ENCODE data around the gene MAP2K3.
"Not testable (repeated sequence)": the region's sequence is repeated elsewhere in the genome, so short reads cannot be mapped to it uniquely, and the experiment has no call there.

Gene MAP2K3

DNA sequence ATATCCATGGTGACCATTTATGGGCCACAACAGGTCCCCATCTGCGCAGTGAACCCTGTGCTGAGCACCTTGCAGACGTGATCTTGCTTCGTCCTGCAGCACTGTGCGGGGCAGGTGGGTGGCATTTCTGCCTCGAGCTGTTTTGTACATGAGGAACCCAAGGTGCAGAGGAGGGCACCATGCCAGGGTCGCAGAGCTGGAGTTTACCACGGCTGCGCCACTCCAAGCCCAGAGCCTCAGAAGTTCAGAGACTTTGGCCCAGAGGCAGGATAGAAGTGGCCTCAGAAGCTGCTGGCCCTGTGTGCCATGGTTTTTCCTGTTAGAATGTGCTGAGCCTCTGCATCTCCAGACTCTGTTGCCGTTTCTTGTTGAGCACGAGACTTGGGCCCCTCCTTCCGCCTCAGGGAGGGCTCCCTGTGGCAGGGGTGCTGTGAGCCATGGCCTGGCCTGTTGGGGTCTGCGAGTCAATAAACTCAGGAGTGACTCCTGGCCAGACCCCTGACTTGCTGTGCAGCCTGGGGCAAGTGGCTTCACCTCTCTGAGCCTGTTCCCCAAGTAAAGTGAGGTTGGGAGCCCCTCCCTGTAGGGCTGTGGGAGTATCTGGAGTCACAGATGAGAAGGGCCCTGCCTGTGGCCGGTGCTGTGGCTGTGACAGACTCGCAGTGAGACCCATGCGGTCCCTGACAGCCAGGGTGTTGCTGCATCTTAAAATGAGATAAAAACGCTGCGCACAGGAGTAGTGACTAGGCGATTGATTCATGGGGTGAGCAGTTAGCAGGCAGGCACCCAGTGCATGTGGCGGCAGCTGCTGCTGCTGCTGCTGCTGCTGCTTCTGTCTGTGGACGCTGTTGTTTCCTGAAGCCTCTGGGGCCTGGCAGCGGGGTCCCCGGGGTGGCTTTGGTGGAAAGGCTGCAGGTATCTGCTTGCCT, 11.8 kb downstream of the MAP2K3 start:
- DNase-seq (ENCODE audit: low read depth), result no peak

DNA sequence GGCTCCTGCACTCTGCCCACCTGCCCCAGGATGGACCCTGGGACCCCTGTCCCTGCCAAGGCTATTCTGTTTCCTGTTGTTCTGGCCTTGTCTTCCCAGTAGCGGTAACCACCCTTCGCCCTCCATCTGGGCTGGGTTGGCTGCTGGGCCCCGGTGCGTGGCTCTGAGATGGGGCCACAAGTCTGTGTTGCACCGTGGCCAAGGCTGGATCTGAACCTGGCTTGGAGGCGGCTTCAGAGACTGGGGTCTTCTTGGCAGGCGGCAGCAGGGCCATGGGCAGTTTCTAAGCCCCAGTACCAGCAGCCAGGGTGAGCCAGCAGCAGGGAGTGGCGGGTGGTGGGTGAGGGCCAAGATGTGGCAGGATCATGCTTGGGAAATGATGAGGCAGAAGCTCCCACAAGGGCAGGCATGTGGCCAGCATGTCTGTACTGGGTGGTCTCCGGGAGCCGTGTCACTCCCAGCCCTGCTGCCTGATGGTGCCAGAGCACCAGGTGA, 12.6 kb downstream of the MAP2K3 start:
- no peak for DNase-seq (ENCODE audit: low read depth)

DNA sequence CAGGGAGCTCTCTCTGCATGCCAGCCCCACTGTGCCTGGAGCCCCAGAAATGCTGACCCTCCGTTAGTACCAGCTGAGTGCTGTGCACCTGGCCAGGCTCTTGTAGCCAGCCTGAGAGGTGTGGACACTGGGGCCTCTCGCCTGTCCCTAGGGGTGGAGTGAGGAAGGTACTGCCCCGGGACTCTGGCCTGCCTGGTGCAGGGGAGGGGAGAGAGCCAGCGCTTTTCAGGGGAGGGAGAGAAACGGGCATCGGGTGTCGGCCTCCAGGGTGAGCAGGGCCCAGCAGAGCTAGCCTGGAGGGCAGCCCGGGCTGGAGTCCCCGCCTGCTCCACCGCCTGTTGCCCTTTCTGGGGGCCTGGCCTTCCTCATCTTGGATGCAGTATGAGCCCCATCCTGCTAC, 13.1 kb downstream of the MAP2K3 start:
- no peak for DNase-seq (ENCODE audit: low read depth)

DNA sequence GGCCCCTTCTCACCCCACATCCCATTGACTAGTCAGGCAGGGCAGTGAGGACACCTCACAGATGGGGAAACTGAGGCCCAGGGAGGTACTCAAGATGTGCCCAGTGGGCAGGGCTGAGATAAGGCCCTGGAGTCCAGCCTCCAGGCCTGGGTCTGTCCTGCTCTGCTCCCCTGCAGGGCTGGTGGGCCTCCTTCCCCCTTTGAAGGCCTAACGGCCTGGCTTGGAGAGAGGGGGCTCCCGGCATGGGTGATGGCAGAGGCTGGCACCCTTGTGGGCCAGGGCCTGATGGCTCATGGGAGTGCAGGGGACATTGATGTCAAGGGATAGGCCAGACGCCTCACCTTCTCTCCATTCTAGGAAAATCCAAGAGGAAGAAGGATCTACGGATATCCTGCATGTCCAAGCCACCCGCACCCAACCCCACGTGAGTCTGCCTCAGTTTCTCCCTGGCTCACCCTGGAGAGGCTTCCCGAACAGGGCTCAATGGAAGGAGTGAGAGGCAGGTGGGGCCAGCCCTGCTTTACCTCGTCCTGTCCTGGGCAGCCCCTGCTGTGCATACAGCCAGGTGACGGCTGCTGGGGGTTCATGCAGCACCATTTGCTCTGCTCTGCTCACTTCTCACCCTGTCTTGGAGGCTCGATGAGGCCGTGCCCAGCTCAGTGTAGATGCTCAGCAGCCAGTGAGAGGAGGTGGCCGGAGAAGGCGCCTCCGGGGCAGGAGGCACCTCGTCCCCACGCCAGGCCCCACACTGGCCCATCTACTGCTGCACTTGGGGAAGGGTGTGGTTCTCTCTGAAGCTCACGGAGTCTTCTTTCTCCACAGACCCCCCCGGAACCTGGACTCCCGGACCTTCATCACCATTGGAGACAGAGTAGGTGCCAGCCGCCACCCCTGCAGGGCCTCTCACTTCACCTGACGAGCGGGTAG, 13.8 kb downstream of the MAP2K3 start:
- DNase-seq (ENCODE audit: low read depth), result no peak

DNA sequence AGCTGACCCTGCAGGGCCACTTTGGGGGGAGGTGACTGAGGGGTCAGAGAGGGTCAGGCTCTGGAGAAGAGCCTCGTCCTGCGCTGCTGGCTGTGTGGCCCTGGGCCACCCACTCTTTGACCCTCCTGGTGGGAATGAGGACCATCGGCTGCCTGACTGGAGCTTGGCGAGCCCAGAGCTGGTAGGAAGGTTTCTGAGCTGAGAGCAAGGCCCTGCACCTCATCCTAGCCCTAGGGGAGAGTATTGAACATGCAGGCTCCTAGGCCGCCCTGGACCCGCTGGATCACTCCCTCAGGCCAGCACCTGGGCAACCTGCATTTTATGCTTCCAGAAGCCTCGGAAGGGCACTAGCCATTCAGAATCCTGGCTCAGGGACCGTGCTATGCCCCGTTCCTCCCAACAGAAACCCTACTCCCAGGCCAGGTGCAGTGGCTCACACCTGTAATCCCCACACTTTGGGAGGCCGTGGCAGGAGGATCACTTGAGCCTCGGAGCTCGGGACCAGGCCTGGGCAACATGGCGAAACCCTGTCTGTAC, 14.5 kb downstream of the MAP2K3 start:
- DNase-seq (ENCODE audit: low read depth), result no peak

DNA sequence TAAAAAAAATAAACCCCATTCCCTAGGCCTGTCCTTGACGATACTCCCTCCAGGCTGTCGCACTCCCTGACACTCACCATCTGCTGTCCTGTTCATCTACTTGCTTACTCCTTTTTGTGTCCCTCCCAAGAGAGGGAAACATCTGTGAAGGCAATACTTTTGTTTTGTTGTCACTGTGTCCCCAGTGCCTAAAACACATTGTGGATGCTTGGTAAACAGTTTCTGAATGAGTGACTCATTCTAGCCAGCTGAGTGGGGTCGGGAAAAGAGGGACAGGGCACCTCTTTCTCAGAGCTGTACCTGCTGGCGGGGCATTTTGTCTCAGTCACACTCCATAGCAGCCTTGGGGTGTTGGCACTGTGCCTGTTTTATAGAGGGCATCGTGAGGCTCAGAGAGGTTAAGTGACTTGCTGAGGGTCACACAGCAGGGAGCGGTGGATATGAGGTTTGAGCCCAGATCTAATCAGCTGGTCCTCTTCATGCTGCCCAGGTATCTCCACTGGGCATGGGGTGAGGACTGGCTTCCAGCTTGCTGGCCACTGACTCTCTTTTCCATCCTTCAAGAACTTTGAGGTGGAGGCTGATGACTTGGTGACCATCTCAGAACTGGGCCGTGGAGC, 15.6 kb downstream of the MAP2K3 start:
- DNase-seq (ENCODE audit: low read depth), result no peak

DNA sequence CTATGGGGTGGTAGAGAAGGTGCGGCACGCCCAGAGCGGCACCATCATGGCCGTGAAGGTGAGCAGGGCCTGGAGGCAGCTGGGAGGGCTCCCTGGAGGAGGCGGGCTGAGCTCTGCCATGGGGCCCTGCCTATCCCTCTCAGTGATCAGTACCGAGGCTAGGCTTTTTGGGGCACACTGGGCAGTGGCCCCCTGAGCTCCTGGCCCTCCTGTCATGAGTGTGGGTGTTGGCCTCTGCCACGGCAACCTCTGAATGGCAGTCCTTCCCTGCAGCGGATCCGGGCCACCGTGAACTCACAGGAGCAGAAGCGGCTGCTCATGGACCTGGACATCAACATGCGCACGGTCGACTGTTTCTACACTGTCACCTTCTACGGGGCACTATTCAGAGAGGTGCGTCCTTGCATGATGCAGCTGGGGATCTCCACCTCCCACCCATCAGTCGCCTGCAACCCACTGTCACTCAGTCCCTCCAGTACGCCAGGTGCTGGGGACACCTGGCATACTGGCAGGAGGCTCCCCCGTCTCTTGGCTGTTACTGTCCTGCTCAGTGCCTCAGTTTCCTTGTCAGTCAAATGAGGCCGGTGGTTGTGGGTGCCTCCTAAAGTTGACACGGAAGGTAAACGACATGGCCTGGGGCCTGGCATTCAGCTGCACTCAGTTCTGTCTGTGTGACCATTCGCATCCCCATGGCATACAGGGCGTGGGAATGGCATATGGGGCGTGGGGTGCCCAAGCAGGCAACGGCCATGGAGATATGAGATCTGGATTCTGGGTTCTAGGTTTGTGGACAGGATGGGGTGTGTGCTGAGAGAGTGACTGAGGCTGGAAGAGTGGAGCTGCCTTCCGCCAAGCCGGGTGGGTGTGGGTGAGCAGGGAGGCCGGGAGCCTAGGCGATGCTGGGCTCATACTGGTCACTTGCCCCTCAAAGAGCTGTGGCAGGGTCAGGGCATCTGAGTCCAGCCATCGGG, 16.4 kb downstream of the MAP2K3 start:
- DNase-seq (ENCODE audit: low read depth), result no peak

DNA sequence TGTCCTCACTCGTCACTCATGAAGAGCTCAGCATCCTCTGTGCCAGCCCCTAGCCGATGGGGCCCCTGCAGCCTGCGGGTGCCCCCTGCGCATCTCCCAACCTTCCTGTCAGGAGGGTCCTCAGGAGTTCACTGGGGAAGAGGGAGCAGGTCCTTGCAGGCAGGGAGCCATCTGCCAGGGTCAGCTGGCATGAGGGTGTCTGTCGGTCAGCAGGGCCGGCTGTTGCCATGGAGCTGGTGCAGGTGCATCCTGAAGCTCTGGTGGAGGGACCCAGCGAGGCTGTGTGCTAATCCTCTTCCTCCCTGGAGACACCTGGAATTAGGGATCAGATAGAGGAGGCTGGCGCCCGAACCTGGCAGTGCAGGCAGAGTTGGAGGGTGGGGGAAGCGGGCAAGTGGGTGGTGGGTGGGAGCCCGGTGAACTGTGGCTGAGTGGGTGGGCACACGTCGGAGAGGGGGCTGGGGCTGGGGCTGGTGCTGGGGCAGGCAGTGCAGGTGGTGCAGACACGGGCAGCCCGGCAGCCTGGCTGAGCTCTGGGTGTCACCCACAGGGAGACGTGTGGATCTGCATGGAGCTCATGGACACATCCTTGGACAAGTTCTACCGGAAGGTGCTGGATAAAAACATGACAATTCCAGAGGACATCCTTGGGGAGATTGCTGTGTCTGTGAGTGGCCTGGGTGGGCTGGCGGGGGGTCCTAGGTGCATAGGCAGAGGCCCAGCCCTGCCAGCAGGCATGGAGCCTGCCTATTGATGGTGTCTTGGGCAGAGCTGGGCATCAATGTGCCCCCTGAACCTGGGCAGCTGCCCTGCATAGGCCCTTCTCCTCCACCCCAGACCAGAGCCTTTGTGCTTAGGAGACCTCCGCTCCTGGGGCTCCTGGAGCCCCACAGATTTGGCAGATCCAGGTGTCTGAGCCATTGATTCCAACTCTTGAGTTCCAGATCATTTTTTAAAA, 17.4 kb downstream of the MAP2K3 start:
- DNase-seq (ENCODE audit: low read depth), result no peak

DNA sequence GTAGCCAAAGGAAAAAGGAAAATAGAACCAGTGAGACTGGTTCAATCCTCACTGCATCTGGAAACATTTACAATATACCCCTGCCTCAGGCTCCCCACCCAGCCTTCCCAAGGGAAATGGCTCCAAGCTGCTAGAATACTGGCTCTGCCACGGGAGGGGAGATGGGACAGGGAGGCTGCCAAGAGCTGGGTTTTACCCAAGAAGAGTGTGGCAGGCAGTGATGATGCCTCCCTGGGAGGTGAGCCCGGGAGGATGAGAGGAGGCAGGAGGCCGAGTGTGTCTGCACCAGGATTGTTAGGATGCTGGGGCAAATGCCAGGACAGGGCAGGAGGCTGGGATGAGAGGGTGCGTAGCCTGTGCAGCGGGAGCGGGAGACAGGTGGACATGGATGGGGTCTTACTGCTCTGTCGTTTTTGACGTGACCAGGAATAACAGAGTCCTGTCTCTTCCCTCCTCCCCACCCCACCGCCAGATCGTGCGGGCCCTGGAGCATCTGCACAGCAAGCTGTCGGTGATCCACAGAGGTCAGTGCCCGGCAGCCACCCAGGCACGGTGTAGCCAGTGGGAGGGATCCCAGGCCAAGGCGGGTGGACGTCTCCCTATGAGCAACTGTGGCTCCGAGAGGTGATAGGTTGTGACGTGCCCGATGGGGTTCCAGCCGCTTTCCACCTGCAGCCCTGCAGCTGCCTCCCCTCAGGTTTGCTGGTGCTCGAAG, 18.4 kb downstream of the MAP2K3 start:
- DNase-seq (ENCODE audit: low read depth), result no peak

DNA sequence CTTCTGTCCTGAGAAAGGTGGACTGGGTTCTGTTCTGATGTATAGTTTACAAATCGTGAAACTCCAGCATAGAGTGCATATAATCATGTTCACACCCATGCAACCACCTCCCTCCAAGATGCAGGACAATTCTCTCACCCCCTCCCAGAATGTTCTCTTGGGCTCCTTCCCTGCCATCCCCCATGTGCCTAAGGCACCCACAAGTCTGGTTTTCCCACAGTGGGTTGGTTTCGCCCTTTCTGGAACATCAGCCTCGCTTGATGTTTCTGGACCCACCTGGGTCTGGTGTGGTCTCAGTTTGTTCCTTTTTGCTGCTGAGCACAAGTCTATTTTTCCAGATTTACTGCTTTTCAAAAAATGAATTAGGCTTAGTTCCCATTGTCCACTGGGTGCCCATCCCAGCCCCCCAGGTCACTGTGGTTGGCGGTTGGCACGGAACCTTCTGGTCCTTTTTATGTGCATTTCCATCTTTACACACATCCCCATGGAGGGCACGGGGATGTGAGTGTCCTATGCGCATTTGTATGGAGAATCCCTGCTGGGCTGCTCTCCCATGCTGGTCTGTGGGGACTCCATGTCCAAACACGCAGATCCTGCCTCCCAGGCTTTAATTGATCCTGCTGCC, 19.0 kb downstream of the MAP2K3 start:
- no peak for DNase-seq (ENCODE audit: low read depth)

DNA sequence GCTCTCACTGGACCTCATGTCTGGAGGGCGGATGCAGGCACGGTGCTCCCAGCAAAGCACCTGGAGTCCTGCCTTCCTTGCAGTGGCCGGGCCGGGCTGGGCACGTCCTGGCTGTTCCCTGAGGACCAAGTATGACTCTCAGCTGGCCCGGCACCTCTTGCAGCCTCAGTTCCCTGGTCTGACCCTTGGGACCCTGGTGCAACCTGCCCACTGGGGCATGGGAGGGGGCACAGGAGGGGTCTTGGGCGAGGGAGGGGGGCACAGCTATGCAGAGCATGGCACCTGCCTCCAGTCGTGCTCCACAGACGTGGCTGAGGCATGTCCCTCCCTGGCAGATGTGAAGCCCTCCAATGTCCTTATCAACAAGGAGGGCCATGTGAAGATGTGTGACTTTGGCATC, 19.6 kb downstream of the MAP2K3 start:
- no peak for DNase-seq (ENCODE audit: low read depth)

DNA sequence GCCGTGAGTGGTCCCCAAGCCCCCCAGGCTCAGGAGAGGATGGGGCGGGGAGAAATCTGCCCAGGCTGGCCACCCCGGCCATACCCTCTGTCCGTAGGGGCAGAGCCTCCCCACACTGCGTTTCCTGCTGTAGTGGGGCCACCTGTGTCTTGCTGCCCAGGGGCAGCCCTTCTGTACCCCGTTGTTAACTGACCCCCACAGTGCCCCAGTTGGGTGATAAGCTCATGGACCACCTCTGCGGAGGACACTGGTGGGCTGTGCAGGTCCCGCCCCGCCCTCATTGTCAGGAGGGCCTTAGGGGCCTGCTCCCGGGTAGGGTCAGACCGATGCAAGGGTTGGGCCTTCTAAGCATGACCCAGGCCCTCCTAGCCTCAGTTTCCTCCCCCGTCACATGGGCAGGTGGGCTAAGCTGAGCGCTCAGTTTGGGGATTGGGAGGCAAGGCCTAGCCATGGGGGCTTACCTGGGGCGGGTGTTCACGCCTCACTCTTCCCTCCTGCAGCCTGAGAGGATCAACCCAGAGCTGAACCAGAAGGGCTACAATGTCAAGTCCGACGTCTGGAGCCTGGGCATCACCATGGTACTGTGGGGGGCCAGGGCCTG, 20.1 kb downstream of the MAP2K3 start:
- not testable (repeated sequence) for DNase-seq (ENCODE audit: low read depth)

DNA sequence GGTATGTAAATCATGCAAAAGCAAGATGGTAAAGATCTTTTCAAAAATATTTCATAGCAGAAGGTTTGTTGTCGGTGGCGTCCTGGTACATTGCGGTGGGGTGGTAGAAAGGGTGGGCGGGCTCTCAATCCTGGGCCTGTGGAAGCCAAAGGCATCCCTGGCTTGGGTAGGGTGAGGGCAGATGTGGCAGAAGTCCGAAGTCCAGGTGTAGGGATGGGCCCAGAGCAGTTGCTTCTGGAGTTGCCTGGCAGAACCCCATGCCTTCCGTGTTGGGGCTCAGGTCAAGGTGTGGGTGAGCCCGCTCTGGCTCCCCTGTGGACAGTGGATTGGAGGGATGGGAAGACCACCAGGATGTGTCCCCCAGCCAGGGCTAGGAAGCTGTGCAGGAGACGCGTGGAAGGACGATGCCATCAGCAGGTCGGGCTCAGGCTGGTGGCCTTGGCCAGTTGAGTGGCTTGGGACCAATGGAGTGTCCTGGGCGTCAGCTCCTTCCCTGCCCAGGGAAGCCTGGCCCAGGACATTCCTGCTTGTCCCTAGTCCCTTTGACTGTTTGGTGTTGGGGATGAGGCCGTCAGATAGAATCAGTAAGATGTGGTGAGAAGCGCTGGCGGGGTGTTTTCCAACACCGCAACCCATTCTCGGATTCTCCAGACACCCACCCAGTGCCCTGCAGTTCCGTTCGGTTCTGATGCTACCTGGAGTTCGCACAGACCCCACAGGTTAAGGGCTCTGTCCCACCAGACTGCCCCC, 21.1 kb downstream of the MAP2K3 start:
- not testable (repeated sequence) for DNase-seq (ENCODE audit: low read depth)

DNA sequence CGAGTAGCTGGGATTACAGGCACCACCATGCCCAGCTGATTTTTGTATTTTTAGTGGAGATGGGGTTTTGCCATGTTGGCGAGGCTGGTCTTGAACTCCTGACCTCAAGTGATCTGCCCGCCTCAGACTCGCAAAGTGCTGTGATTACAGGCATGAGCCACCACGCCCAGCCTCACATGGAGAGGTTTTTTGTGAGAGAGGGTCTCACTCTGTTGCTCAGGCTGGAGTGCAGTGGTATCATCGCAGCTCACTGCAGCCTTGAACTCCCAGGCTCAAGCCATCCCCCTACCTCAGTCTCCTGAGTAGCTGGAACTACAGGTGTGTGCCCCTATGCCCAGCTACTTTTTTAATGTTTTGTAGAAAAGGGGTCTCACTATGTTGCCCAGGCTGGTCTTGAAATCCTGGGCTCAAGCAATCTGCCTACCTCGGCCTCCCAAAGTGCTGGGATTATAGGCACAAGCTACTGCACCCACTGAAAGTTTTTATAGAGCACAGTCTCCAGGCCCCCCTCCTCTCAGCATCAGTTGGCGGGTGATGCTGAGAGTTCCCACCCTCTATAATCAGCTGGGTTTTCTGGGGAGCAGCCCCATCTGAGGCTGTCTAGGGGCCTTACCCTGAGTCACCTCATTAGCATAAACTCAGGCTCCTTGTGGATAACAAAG, 22.2 kb downstream of the MAP2K3 start:
- not testable (repeated sequence) for DNase-seq (ENCODE audit: low read depth)

DNA sequence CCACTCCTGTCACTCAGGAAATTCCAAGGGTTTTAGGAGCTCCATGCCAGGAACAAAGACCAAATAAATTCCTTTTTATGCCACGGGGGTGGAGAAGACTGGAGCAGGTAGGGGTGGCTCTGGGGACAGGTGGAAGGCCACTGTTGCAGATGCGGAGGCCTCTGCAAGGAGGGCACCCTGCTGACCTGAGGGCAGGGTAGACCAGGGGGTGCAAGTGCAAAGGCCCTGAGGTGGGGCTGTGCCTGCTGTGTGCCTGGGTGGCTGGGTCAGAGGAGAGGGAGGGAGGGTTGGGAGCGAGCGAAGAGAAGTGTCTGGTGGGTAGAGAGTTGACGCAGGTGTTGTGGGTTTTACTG, 22.7 kb downstream of the MAP2K3 start:
- DNase-seq (ENCODE audit: low read depth), result not testable (repeated sequence)

DNA sequence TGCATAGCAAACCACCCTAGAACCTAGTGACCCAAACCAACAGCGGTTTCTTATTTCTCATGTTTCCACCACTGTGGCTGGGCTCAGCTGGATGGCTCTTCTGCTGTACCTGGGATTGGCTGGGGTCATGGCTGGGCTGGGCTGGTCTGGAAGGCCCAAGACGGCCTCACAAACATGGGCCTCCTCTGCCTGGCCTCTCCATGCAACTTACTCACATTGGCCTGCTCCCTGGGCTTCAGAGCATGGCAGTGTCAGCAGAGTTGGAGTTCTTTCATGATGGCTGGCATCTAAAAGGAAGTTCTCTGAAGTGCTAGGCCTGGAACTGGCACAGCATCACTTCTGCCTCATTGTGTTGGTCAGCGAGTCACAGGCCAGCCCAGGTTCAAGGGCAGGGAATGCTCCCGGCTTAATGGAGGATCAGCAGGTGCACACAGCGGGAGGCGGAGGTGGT, 24.4 kb downstream of the MAP2K3 start:
- DNase-seq (ENCODE audit: low read depth), result not testable (repeated sequence)
